HCT116 (cell line): ENCODE data around the gene BRIP1. TPM values are rescaled to one million over a fixed set of nuclear protein-coding genes. Genes with fewer than 3 reads are reported as not detected.

Experiments
- ATAC-seq: fragments of 200-7000 bp; cut with Tn5 transposase; 2 replicates; pipeline ENCODE4 v1.9.1; 2020; ENCODE audit warnings: mild to moderate bottlenecking, moderate library complexity
- BruUV-seq: library from RNA; stranded (reverse); fragments of 400-500 nt; replicated peaks from 2 replicates; lab custom pipeline; 2021; lab: Mats Ljungman, UMichigan
- CTCF ChIA-PET: fragments of 300-600 bp; sonication (Branson Sonifier 250); formaldehyde crosslinking; loops from one replicate; lab custom pipeline; 2021; ENCODE audit warnings: antibody characterized with exemption; lab: Charles Lee
- POLR2A ChIA-PET: fragments of 300-600, 350-600 bp; sonication (Branson Sonifier 250); formaldehyde crosslinking; loops from one replicate; lab custom pipeline; 2021; ENCODE audit warnings: antibody characterized with exemption; lab: Charles Lee
- RAD21 ChIA-PET, 2 experiments: fragments of 300-600 bp; sonication (Branson Sonifier 250); formaldehyde crosslinking; loops; one replicate each; lab custom pipeline; 2023; ENCODE audit warnings: low total read pairs in 2 of 2; ENCODE audit not compliant: uncharacterized antibody in 2 of 2, unreplicated experiment in 2 of 2, low non-redundant PET in 1 of 2; lab: Charles Lee
- DNase-seq: peaks from one replicate; pipeline ENCODE4 v3.0.0-alpha.2; 2010; ENCODE audit warnings: low read depth, low spot score
- H2AFZ ChIP-seq: fragments of 200-600 bp; shearing (Covaris generic), sonication (generic); 2 replicates; pipeline ENCODE4 v1.6.1; 2017; ENCODE audit warnings: low read depth, mixed run types, mixed read lengths, antibody characterized with exemption, low read length; ENCODE audit not compliant: poor library complexity, severe bottlenecking
- H3K27ac ChIP-seq: 2 replicates; pipeline ENCODE4 v1.5.1; 2012; ENCODE audit warnings: low read depth, low read length
- H3K27me3 ChIP-seq: fragments of 200-600 bp; sonication (generic); 2 replicates; pipeline ENCODE4 v1.6.1; 2016; ENCODE audit warnings: mixed run types, low read length, mixed read lengths; ENCODE audit not compliant: insufficient read depth
- H3K36me3 ChIP-seq, 2 experiments: fragments of 200-500 bp in 1 of 2; fragments of 200-600 bp in 1 of 2; sonication (Bioruptor generic) in 1 of 2; sonication (generic) in 1 of 2; 2 replicates each; pipeline versions ENCODE4 v1.5.1 to v1.6.1; 2014 to 2016; ENCODE audit warnings: low read length in 2 of 2, inconsistent platforms in 1 of 2, mixed read lengths in 1 of 2, mixed run types in 1 of 2; ENCODE audit not compliant: insufficient read depth in 2 of 2, control insufficient read depth in 1 of 2
- H3K4me1 ChIP-seq, 2 experiments: fragments of 200-600 bp in 1 of 2; sonication (generic) in 1 of 2; 2 replicates each; pipeline versions ENCODE4 v1.5.1 to v1.6.1; 2012 to 2017; ENCODE audit warnings: low read length in 2 of 2, inconsistent platforms in 1 of 2, mild to moderate bottlenecking in 1 of 2, mixed read lengths in 1 of 2, mixed run types in 1 of 2, moderate library complexity in 1 of 2; ENCODE audit not compliant: insufficient read depth in 2 of 2, control insufficient read depth in 1 of 2
- H3K4me2 ChIP-seq: fragments of 200-600 bp; sonication (generic); 2 replicates; pipeline ENCODE4 v1.6.1; 2017; ENCODE audit warnings: mixed run types, low read length, mixed read lengths
- H3K4me3 ChIP-seq, 2 experiments: fragments of 200-600 bp in 1 of 2; sonication (generic) in 1 of 2; replicated peaks in 1 of 2; 2 replicates each; pipeline ENCODE4 v1.5.1; 2011 to 2016; ENCODE audit warnings: low read length in 2 of 2, control low read depth in 1 of 2, low read depth in 1 of 2, mild to moderate bottlenecking in 1 of 2, mixed read lengths in 1 of 2, mixed run types in 1 of 2
- H3K79me2 ChIP-seq: fragments of 200-600 bp; sonication (generic); 2 replicates; pipeline ENCODE4 v1.6.1; 2017; ENCODE audit warnings: mild to moderate bottlenecking, mixed run types, low read length, moderate library complexity, mixed read lengths; ENCODE audit not compliant: insufficient read depth
- H3K9ac ChIP-seq: fragments of 200-600 bp; sonication (generic); 2 replicates; pipeline ENCODE4 v1.6.1; 2016; ENCODE audit warnings: low read length, mixed read lengths
- H3K9me2 ChIP-seq: fragments of 200-600 bp; sonication (generic), shearing (Covaris generic); 2 replicates; pipeline ENCODE4 v1.6.1; 2017; ENCODE audit warnings: mixed run types, mild to moderate bottlenecking, moderate library complexity; ENCODE audit not compliant: insufficient read depth
- H3K9me3 ChIP-seq, 2 experiments: fragments of 200-500 bp in 1 of 2; fragments of 200-600 bp in 1 of 2; sonication (Bioruptor generic) in 1 of 2; sonication (generic) in 1 of 2; 2 replicates each; pipeline ENCODE4 v1.6.1; 2014 to 2017; ENCODE audit warnings: low read length in 2 of 2, mixed read lengths in 2 of 2, inconsistent platforms in 1 of 2, low read depth in 1 of 2, mild to moderate bottlenecking in 1 of 2, mixed run types in 1 of 2, moderate library complexity in 1 of 2; ENCODE audit not compliant: control insufficient read depth in 1 of 2, insufficient read depth in 1 of 2
- H4K20me1 ChIP-seq: fragments of 200-600 bp; sonication (generic), shearing (Covaris generic); 2 replicates; pipeline ENCODE4 v1.6.1; 2017; ENCODE audit warnings: mixed run types, mild to moderate bottlenecking, moderate library complexity; ENCODE audit not compliant: insufficient read depth
- CBX3 ChIP-seq: IDR thresholded peaks from 2 replicates; pipeline ENCODE4 v1.6.1; 2012; ENCODE audit warnings: low read depth
- CEBPB ChIP-seq: IDR thresholded peaks from 2 replicates; pipeline ENCODE4 v1.6.1; 2012; ENCODE audit warnings: low read depth
- ELF1 ChIP-seq: IDR thresholded peaks from 2 replicates; pipeline ENCODE4 v1.6.1; 2012; ENCODE audit warnings: low read depth, borderline replicate concordance
- POLR2AphosphoS5 ChIP-seq: IDR thresholded peaks from 2 replicates; pipeline ENCODE4 v1.6.1; 2011; ENCODE audit warnings: mild to moderate bottlenecking, low read depth, low read length, moderate library complexity
- SP1 ChIP-seq: IDR thresholded peaks from 2 replicates; pipeline ENCODE4 v1.6.1; 2012; ENCODE audit warnings: low read depth
- TCF7L2 ChIP-seq: IDR thresholded peaks from 2 replicates; pipeline ENCODE4 v1.7.0; 2011; ENCODE audit warnings: borderline replicate concordance, inconsistent platforms; ENCODE audit not compliant: insufficient read depth, insufficient read length; ENCODE audit errors: extremely low read depth
- ZNF274 ChIP-seq: fragments of 200-500 bp; sonication (Bioruptor generic); IDR thresholded peaks from 2 replicates; pipeline ENCODE4 v1.6.1; 2014; ENCODE audit warnings: mild to moderate bottlenecking, low read depth, low read length, inconsistent platforms
- intact Hi-C: fragments of 100-400 bp; cut with micrococcal nuclease; formaldehyde crosslinking; loops from 2 replicates; pipeline ENCODE4 v1.10.0; 2022
- total RNA-seq: library from RNA; stranded (reverse); gene quantifications from one replicate; pipeline ENCODE4 v1.2.1, GENCODE V29; 2021; ENCODE audit not compliant: unreplicated experiment
- TF ChIP-seq, protein P1 (sequence below): IDR thresholded peaks from 2 replicates; pipeline ENCODE4 v1.6.1; 2012
- TF ChIP-seq, protein P2 (sequence below), 3 experiments: fragments of 200-600 bp in 1 of 3; sonication (generic) in 1 of 3; IDR thresholded peaks in 2 of 3; conservative IDR thresholded peaks in 1 of 3; 2 replicates each; pipeline ENCODE4 v1.5.1; 2012 to 2017; ENCODE audit warnings: low read depth in 2 of 3, low read length in 2 of 3, antibody characterized with exemption in 1 of 3, borderline replicate concordance in 1 of 3, control low read depth in 1 of 3, mild to moderate bottlenecking in 1 of 3, mixed read lengths in 1 of 3, mixed run types in 1 of 3, moderate library complexity in 1 of 3; ENCODE audit not compliant: insufficient read depth in 1 of 3
- TF ChIP-seq, protein P3 (sequence below): IDR thresholded peaks from 2 replicates; pipeline ENCODE4 v1.6.1; 2012; ENCODE audit warnings: low read depth

Gene BRIP1
- total RNA-seq, 1 experiment from 2014 or later, result 22.2 TPM

DNA sequence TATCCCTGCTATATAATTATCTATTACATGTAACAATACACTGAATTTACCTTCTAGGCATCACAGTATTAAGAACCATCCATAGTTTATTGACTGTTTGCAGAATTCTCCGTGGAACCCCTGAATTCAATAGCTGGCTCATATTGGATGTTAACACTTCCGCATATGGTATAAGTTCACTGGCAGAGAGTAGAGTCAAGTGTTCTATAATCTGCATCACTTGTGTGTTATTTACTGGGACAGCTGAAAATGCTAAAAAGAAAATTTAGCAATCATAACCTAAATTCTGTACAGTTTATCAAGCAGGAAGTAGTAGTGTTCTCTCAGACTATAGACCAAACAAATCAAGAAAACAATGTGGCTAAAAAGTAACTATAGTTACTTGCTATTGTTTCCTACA lies 14.5 kb upstream of the BRIP1 start:
- no peak for TF ChIP-seq CBX3
- no peak for TF ChIP-seq TCF7L2
- TF ChIP-seq SP1, result no peak
- TF ChIP-seq, protein P1, sequence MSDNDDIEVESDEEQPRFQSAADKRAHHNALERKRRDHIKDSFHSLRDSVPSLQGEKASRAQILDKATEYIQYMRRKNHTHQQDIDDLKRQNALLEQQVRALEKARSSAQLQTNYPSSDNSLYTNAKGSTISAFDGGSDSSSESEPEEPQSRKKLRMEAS, result no peak
- TF ChIP-seq, protein P2, sequence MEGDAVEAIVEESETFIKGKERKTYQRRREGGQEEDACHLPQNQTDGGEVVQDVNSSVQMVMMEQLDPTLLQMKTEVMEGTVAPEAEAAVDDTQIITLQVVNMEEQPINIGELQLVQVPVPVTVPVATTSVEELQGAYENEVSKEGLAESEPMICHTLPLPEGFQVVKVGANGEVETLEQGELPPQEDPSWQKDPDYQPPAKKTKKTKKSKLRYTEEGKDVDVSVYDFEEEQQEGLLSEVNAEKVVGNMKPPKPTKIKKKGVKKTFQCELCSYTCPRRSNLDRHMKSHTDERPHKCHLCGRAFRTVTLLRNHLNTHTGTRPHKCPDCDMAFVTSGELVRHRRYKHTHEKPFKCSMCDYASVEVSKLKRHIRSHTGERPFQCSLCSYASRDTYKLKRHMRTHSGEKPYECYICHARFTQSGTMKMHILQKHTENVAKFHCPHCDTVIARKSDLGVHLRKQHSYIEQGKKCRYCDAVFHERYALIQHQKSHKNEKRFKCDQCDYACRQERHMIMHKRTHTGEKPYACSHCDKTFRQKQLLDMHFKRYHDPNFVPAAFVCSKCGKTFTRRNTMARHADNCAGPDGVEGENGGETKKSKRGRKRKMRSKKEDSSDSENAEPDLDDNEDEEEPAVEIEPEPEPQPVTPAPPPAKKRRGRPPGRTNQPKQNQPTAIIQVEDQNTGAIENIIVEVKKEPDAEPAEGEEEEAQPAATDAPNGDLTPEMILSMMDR (IDR thresholded peaks at IDR 0.05 in 2 of 3, conservative IDR thresholded peaks at IDR 0.05 in 1 of 3; ENCODE audit: borderline replicate concordance in 1 of 3, insufficient read depth in 1 of 3, low read depth in 2 of 3, low read length in 2 of 3), result no peak
- TF ChIP-seq, protein P3, sequence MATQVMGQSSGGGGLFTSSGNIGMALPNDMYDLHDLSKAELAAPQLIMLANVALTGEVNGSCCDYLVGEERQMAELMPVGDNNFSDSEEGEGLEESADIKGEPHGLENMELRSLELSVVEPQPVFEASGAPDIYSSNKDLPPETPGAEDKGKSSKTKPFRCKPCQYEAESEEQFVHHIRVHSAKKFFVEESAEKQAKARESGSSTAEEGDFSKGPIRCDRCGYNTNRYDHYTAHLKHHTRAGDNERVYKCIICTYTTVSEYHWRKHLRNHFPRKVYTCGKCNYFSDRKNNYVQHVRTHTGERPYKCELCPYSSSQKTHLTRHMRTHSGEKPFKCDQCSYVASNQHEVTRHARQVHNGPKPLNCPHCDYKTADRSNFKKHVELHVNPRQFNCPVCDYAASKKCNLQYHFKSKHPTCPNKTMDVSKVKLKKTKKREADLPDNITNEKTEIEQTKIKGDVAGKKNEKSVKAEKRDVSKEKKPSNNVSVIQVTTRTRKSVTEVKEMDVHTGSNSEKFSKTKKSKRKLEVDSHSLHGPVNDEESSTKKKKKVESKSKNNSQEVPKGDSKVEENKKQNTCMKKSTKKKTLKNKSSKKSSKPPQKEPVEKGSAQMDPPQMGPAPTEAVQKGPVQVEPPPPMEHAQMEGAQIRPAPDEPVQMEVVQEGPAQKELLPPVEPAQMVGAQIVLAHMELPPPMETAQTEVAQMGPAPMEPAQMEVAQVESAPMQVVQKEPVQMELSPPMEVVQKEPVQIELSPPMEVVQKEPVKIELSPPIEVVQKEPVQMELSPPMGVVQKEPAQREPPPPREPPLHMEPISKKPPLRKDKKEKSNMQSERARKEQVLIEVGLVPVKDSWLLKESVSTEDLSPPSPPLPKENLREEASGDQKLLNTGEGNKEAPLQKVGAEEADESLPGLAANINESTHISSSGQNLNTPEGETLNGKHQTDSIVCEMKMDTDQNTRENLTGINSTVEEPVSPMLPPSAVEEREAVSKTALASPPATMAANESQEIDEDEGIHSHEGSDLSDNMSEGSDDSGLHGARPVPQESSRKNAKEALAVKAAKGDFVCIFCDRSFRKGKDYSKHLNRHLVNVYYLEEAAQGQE, result no peak
- no peak for TF ChIP-seq CEBPB
- no peak for TF ChIP-seq ELF1
- no peak for TF ChIP-seq POLR2AphosphoS5
- no peak for TF ChIP-seq ZNF274
- Histone ChIP-seq H3K36me3 (peaks cover 21 to 37% of the 10 kb centered on the region in 2 experiments; a peak in 3 of 4 replicates), H4K20me1 (no peaks in the 10 kb centered on the region), H3K4me1 (no peaks in the 10 kb centered on the region), H3K27me3 (no peaks in the 10 kb centered on the region), H3K4me2 (no peak overlapping the region), H3K9ac (no peak overlapping the region), H3K4me3 (no peak overlapping the region), H2AFZ (no peak overlapping the region), H3K9me2 (no peaks in the 10 kb centered on the region), H3K79me2 (no peaks in the 10 kb centered on the region), H3K9me3 (no peaks in the 10 kb centered on the region), H3K27ac (no peak overlapping the region)
- CTCF ChIA-PET, result no interaction called here
- ATAC-seq (no peak), DNase-seq (no peak)
- no TSS peak for BruUV-seq
- intact Hi-C loops, result no loop called here
- POLR2A ChIA-PET, result no interaction called here
- RAD21 ChIA-PET, result no interaction called here
